Astrocyte (in vitro differentiated cells and primary cell): ENCODE measurements around the gene FAM174B. TPM values are rescaled to one million over a fixed set of nuclear protein-coding genes. Genes with fewer than 3 reads are reported as not detected.

ENCODE experiments used
- DNase-seq: peaks from one replicate; pipeline ENCODE4 v3.0.0-alpha.2; 2010; ENCODE audit warnings: low read depth
- FAIRE-seq: peaks from 2 replicates; lab custom pipeline; 2011; peaks lifted over from hg19 to GRCh38; lab: Jason Lieb, UNC
- H2AFZ ChIP-seq: 2 replicates; pipeline ENCODE4 v1.6.0; 2012; ENCODE audit warnings: low read depth, low read length, inconsistent platforms
- H3K27ac ChIP-seq: 2 replicates; pipeline ENCODE4 v1.5.1; 2011; ENCODE audit warnings: low read depth, low read length, inconsistent platforms
- H3K27me3 ChIP-seq: 2 replicates; pipeline ENCODE4 v1.6.0; 2011; ENCODE audit warnings: low read length, inconsistent platforms; ENCODE audit not compliant: insufficient read depth
- H3K36me3 ChIP-seq: 2 replicates; pipeline ENCODE4 v1.5.1; 2011; ENCODE audit warnings: low read length, inconsistent platforms; ENCODE audit not compliant: insufficient read depth
- H3K4me1 ChIP-seq: 2 replicates; pipeline ENCODE4 v1.5.1; 2011; ENCODE audit warnings: low read length, inconsistent platforms; ENCODE audit not compliant: insufficient read depth
- H3K4me2 ChIP-seq: 2 replicates; pipeline ENCODE4 v1.6.0; 2012; ENCODE audit warnings: low read length, inconsistent platforms
- H3K4me3 ChIP-seq: 2 replicates; pipeline ENCODE4 v1.5.1; 2011; ENCODE audit warnings: low read depth, mild to moderate bottlenecking, low read length, inconsistent platforms; ENCODE audit not compliant: insufficient read depth
- H3K79me2 ChIP-seq: 2 replicates; pipeline ENCODE4 v1.6.0; 2012; ENCODE audit warnings: mild to moderate bottlenecking, low read length, inconsistent platforms; ENCODE audit not compliant: insufficient read depth
- H3K9ac ChIP-seq: 2 replicates; pipeline ENCODE4 v1.6.0; 2012; ENCODE audit warnings: mild to moderate bottlenecking, low read length, inconsistent platforms
- H3K9me3 ChIP-seq: 2 replicates; pipeline ENCODE4 v1.5.1; 2012; ENCODE audit warnings: low read depth, mild to moderate bottlenecking, low read length, inconsistent platforms; ENCODE audit not compliant: insufficient read depth
- H4K20me1 ChIP-seq: 2 replicates; pipeline ENCODE4 v1.6.0; 2012; ENCODE audit warnings: low read length, inconsistent platforms; ENCODE audit not compliant: insufficient read depth
- H3K27ac Mint-ChIP-seq: one replicate; pipeline ENCODE4 v1.8.0; 2021; ENCODE audit warnings: mild to moderate bottlenecking, mixed read lengths; ENCODE audit not compliant: unreplicated experiment
- H3K27me3 Mint-ChIP-seq: one replicate; pipeline ENCODE4 v1.8.0; 2021; ENCODE audit warnings: low read depth, mixed read lengths; ENCODE audit not compliant: unreplicated experiment
- H3K36me3 Mint-ChIP-seq: one replicate; pipeline ENCODE4 v1.8.0; 2021; ENCODE audit warnings: low read depth, mixed read lengths; ENCODE audit not compliant: unreplicated experiment
- H3K4me1 Mint-ChIP-seq: one replicate; pipeline ENCODE4 v1.8.0; 2021; ENCODE audit warnings: low read depth, mixed read lengths; ENCODE audit not compliant: unreplicated experiment
- H3K4me3 Mint-ChIP-seq: one replicate; pipeline ENCODE4 v1.8.0; 2021; ENCODE audit warnings: mild to moderate bottlenecking, moderate library complexity, mixed read lengths; ENCODE audit not compliant: unreplicated experiment
- H3K9me3 Mint-ChIP-seq: one replicate; pipeline ENCODE4 v1.8.0; 2021; ENCODE audit warnings: mild to moderate bottlenecking, mixed read lengths; ENCODE audit not compliant: unreplicated experiment
- EZH2 ChIP-seq: IDR thresholded peaks from 2 replicates; pipeline ENCODE4 v1.6.1; 2012; ENCODE audit warnings: mild to moderate bottlenecking, low read length, inconsistent platforms; ENCODE audit not compliant: insufficient read depth
- total RNA-seq: library from RNA; stranded (reverse); gene quantifications from 2 replicates; pipeline ENCODE4 v1.2.1, GENCODE V29; 2021
- TF ChIP-seq, protein P1 (sequence below): IDR thresholded peaks from 2 replicates; pipeline ENCODE4 v1.5.1; 2011; ENCODE audit warnings: low read depth, mild to moderate bottlenecking, inconsistent platforms, low read length, moderate library complexity; ENCODE audit not compliant: insufficient read depth

Gene FAM174B
- total RNA-seq, 1 donor from 2014 or later = 11.2 TPM

DNA sequence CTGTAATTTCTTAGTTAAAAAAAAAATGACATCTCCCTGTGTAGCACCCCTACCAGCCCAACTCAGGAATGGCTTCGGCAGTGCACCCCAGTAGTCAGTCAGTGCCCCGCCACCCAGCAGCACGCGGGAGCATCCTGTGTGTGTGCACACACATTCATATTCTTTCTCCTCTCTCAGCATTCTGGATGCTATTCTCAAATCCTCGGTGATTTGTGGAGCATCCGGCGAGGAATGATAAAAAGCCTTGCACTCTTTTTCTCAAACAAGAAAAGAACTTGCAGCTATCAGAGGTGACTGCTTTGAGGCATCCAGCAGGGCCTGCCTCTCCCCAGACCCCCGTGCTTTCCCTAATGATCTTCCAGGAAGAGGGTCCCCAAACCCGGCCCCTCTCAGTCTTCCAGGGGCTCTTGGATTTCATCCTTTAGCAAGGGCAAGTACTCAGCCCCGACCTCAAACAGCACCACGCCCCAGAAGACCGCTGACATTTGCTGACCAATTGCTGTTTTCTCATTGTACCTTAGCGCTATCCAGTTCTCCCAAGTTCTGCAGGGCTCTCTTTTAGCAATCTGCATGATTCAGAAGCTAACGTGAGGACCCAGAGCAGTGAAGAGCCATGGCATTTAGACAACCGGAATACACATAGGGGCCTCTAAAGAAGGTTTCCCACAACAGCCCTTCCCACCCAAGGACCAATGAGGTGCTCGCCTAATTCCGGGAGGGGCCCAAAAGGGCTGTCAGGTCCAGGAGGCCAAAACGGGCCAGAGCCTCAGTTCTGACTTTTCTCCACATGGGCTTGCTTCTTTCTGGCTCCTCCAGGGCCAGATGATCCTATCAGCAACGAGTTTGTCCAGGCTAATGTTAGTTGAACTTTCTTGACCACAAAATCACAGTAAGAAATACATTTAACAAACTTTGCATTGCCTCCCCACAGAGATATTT, 72.2 kb downstream of the FAM174B start:
- no peaks in the 10 kb centered on the region for H3K36me3 ChIP-seq
- H2AFZ ChIP-seq = no peak overlapping the region
- H3K36me3 Mint-ChIP-seq = no peaks in the 10 kb centered on the region
- H3K27me3 ChIP-seq = no peaks in the 10 kb centered on the region
- no peaks in the 10 kb centered on the region for H4K20me1 ChIP-seq
- TF ChIP-seq, protein P1, sequence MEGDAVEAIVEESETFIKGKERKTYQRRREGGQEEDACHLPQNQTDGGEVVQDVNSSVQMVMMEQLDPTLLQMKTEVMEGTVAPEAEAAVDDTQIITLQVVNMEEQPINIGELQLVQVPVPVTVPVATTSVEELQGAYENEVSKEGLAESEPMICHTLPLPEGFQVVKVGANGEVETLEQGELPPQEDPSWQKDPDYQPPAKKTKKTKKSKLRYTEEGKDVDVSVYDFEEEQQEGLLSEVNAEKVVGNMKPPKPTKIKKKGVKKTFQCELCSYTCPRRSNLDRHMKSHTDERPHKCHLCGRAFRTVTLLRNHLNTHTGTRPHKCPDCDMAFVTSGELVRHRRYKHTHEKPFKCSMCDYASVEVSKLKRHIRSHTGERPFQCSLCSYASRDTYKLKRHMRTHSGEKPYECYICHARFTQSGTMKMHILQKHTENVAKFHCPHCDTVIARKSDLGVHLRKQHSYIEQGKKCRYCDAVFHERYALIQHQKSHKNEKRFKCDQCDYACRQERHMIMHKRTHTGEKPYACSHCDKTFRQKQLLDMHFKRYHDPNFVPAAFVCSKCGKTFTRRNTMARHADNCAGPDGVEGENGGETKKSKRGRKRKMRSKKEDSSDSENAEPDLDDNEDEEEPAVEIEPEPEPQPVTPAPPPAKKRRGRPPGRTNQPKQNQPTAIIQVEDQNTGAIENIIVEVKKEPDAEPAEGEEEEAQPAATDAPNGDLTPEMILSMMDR = no peak
- no peak for TF ChIP-seq EZH2
- no peaks in the 10 kb centered on the region for H3K4me1 ChIP-seq
- FAIRE-seq = no peak
- no peaks in the 10 kb centered on the region for H3K79me2 ChIP-seq
- no peak overlapping the region for H3K27ac ChIP-seq
- no peak for DNase-seq
- no peaks in the 10 kb centered on the region for H3K4me1 Mint-ChIP-seq
- peaks cover 54% of the 10 kb centered on the region for H3K27me3 Mint-ChIP-seq
- no peak overlapping the region for H3K4me3 ChIP-seq
- H3K9me3 ChIP-seq = no peaks in the 10 kb centered on the region
- H3K9ac ChIP-seq = no peak overlapping the region
- no peak overlapping the region for H3K4me2 ChIP-seq
- peaks cover 2% of the 10 kb centered on the region for H3K9me3 Mint-ChIP-seq
- H3K27ac Mint-ChIP-seq = no peak overlapping the region
- no peak overlapping the region for H3K4me3 Mint-ChIP-seq

DNA sequence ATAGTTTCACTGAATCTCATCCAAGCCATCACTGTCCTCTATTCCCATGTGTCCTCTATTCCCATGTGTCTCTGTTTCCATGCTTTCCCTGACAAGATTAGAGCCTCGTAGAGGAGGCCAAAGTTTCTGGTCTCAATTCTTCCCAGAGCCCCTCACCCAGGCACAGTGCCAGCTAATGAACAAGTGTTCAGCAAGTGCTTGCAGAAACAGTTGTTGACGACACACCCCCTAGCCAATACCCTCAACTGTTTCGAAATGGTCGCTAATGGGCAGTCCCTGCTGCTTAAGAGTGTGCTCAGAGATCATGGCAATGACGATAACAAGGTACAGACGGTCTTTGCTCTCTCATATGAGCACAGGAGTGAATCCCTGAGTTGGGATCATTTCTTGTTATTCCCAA, 73.4 kb downstream of the FAM174B start:
- FAIRE-seq = no peak
- no peaks in the 10 kb centered on the region for H3K36me3 Mint-ChIP-seq
- H3K9me3 ChIP-seq = no peaks in the 10 kb centered on the region

More for the DNA sequence above, 73.4 kb downstream of the FAM174B start:
- Mint-ChIP-seq H3K27ac (no peak overlapping the region), H3K27me3 (peaks cover 58% of the 10 kb centered on the region), H3K9me3 (peaks cover 2% of the 10 kb centered on the region), H3K4me3 (no peak overlapping the region), H3K4me1 (no peaks in the 10 kb centered on the region)
- Histone ChIP-seq H3K27me3 (no peaks in the 10 kb centered on the region), H4K20me1 (no peaks in the 10 kb centered on the region), H3K79me2 (no peaks in the 10 kb centered on the region), H3K36me3 (no peaks in the 10 kb centered on the region), H3K4me3 (no peak overlapping the region), H2AFZ (no peak overlapping the region), H3K4me2 (no peak overlapping the region), H3K4me1 (no peaks in the 10 kb centered on the region), H3K27ac (no peak overlapping the region), H3K9ac (no peak overlapping the region)
- no peak for TF ChIP-seq EZH2
- TF ChIP-seq, protein P1 = no peak
- DNase-seq = no peak
